Kidney (tissue), 14 donors: ENCODE results near the gene LRRK1. TPM values are rescaled to one million over a fixed set of nuclear protein-coding genes. Genes with fewer than 3 reads are reported as not detected.
A peak's percentile ranks its signal among the peaks of the same experiment; 100 is the strongest.

Source experiments
- DNase-seq, 5 donors: peaks; one replicate each; pipeline ENCODE4 v3.0.0-alpha.2; 2013 to 2020
- FAIRE-seq: peaks from 2 replicates; lab custom pipeline; 2012; peaks lifted over from hg19 to GRCh38; lab: Jason Lieb, UNC
- H3K27ac ChIP-seq, 2 donors: one replicate each; pipeline ENCODE4 v1.7.0; 2013; ENCODE audit warnings: low read depth in 2 of 2, low read length in 2 of 2, inconsistent platforms in 1 of 2
- H3K27me3 ChIP-seq: one replicate; pipeline ENCODE4 v1.7.1; 2013; ENCODE audit warnings: low read length, inconsistent platforms; ENCODE audit not compliant: control insufficient read depth, insufficient read depth
- H3K36me3 ChIP-seq, 3 donors: one replicate each; pipeline versions ENCODE4 v1.7.0 to v1.7.1; 2013; ENCODE audit warnings: low read length in 3 of 3, control low read depth in 1 of 3, inconsistent platforms in 1 of 3; ENCODE audit not compliant: insufficient read depth in 3 of 3, control insufficient read depth in 2 of 3
- H3K4me1 ChIP-seq, 3 donors: one replicate each; pipeline versions ENCODE4 v1.7.0 to v1.7.1; 2013; ENCODE audit warnings: low read length in 3 of 3, inconsistent platforms in 1 of 3, low read depth in 1 of 3; ENCODE audit not compliant: control insufficient read depth in 2 of 3, insufficient read depth in 2 of 3
- H3K4me3 ChIP-seq, 3 donors: one replicate each; pipeline versions ENCODE4 v1.7.0 to v1.8.1; 2013; ENCODE audit warnings: low read length in 3 of 3, control low read depth in 1 of 3, inconsistent platforms in 1 of 3
- H3K9ac ChIP-seq, 3 donors: one replicate each; pipeline versions ENCODE4 v1.7.0 to v1.7.1; 2013; ENCODE audit warnings: low read length in 3 of 3, control low read depth in 1 of 3, inconsistent platforms in 1 of 3
- H3K9me3 ChIP-seq, 3 donors: one replicate each; pipeline versions ENCODE4 v1.7.0 to v1.7.1; 2013; ENCODE audit warnings: low read length in 3 of 3, control low read depth in 1 of 3, inconsistent platforms in 1 of 3; ENCODE audit not compliant: control insufficient read depth in 2 of 3, insufficient read depth in 1 of 3
- CTCF ChIP-seq: IDR thresholded peaks from 3 replicates; pipeline ENCODE4 v1.5.1; 2012; ENCODE audit warnings: mild to moderate bottlenecking, moderate library complexity, borderline replicate concordance; ENCODE audit not compliant: insufficient read depth; ENCODE audit errors: extremely low read depth
- intact Hi-C: fragments of 100-400 bp; cut with DNase I; formaldehyde crosslinking; loops from one replicate; pipeline ENCODE4 v1.11.1; 2022
- polyA plus RNA-seq: library from polyadenylated mRNA; stranded (reverse); fragments of 350-450 nt; fragmentation: Illumina TruSeq; extraction: RNeasy Lipid Tissue Mini Kit (QIAGEN cat#74804); gene quantifications from one replicate; pipeline ENCODE4 v1.2.3, GENCODE V29; 2014; ENCODE audit warnings: low read depth, low replicate concordance; ENCODE audit not compliant: insufficient read depth
- total RNA-seq: library from RNA; stranded (reverse); fragmentation: NEBNext Ultra II Directional; extraction: Animal tissue kit (Norgen Biotek cat#: 25700); gene quantifications from one replicate; pipeline ENCODE4 v1.2.1, GENCODE V29; 2021
- donor health status: control.
- donor health status: control.
- donor health status: control.
- donor health status: control.
- donor health status: control.
- donor health status: DM: yes; HTN: yes; CAD: no.
- donor health status: Normal renal cell carcinoma (clear cell type).

Gene LRRK1
- total and polyA plus RNA-seq, 2 donors from 2014 or later: 1.1 to 24.9 TPM

- H3K36me3 ChIP-seq: no peaks in the 10 kb centered on the region
- H3K27me3 ChIP-seq: no peaks in the 10 kb centered on the region
- DNase-seq: peak in 2 of 5 donors; percentile 5 to 28
- no peak for FAIRE-seq
- no peaks in the 10 kb centered on the region for H3K9me3 ChIP-seq
- no peak overlapping the region for H3K27ac ChIP-seq
- intact Hi-C loops: no loop called here
- no peak for TF ChIP-seq CTCF
- no peak overlapping the region for H3K4me3 ChIP-seq
- no peak overlapping the region for H3K9ac ChIP-seq
- H3K4me1 ChIP-seq: peaks cover 0 to 9% (median 3%) of the 10 kb centered on the region in 3 donors
Measured at GRCh38 chr15:101023501-101024072, 104.4 kb downstream of the LRRK1 start.

GRCh38 chr15:101024073-101024695 is 105.0 kb downstream of the LRRK1 start:
- Histone ChIP-seq H3K9me3 (no peaks in the 10 kb centered on the region), H3K27ac (peak overlapping the region; percentile 42 to 44), H3K9ac (no peak overlapping the region), H3K4me1 (peaks cover 0 to 9% (median 3%) of the 10 kb centered on the region in 3 donors), H3K27me3 (no peaks in the 10 kb centered on the region), H3K36me3 (no peaks in the 10 kb centered on the region), H3K4me3 (no peak overlapping the region)
- no peak for FAIRE-seq
- DNase-seq: peak in 4 of 5 donors; percentile 15 to 75 (median 56)
- TF ChIP-seq CTCF: no peak
- intact Hi-C loops: no loop called here

- no peaks in the 10 kb centered on the region for H3K9me3 ChIP-seq
- H3K4me3 ChIP-seq: no peak overlapping the region
- peak in 3 of 5 donors; percentile 8 to 58 (median 23) for DNase-seq
- peak overlapping the region in 1 of 2 donors; percentile 44 for H3K27ac ChIP-seq
- no peak overlapping the region for H3K9ac ChIP-seq
- H3K4me1 ChIP-seq: peaks cover 0 to 9% (median 3%) of the 10 kb centered on the region in 3 donors
- H3K36me3 ChIP-seq: no peaks in the 10 kb centered on the region
- no peak for TF ChIP-seq CTCF
- intact Hi-C loops: no loop called here
- FAIRE-seq: no peak
- H3K27me3 ChIP-seq: no peaks in the 10 kb centered on the region
Measured at GRCh38 chr15:101024706-101025500, 105.7 kb downstream of the LRRK1 start.
